A204.1 (cell line): ENCODE data around the gene PCDHGC5.

ENCODE experiments used
- FAIRE-seq: peaks from 2 replicates; lab custom pipeline; 2012; peaks lifted over from hg19 to GRCh38; lab: Jason Lieb, UNC

Gene PCDHGC5

DNA sequence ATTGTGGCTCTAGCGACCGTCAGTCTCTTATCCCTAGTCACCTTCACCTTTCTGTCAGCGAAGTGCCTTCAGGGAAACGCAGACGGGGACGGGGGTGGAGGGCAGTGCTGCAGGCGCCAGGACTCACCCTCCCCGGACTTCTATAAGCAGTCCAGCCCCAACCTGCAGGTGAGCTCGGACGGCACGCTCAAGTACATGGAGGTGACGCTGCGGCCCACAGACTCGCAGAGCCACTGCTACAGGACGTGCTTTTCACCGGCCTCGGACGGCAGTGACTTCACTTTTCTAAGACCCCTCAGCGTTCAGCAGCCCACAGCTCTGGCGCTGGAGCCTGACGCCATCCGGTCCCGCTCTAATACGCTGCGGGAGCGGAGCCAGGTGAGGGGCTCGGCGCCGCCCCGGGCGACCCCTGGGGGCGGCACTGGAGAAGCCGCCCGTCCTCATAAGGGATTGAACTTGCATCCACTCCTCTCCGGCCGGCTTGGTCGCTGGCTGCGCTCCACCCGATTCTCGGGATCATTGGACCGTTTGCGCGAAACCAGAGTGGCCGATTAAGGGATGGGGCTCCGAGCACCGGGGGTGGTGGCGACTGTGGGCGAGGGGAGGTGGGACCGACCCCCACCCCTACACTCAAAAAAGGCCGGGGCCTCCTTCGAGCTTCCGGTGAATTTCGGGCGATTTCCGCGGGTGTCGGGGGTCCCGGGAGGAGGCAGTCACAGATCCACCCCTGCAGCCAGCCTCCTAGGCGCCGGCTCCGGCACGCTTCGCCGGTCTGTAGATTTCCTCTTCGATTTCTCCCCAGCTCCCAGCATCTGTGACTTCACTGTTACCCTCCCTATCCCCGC lies 2.7 kb downstream of the PCDHGC5 start:
- FAIRE-seq: no peak

DNA sequence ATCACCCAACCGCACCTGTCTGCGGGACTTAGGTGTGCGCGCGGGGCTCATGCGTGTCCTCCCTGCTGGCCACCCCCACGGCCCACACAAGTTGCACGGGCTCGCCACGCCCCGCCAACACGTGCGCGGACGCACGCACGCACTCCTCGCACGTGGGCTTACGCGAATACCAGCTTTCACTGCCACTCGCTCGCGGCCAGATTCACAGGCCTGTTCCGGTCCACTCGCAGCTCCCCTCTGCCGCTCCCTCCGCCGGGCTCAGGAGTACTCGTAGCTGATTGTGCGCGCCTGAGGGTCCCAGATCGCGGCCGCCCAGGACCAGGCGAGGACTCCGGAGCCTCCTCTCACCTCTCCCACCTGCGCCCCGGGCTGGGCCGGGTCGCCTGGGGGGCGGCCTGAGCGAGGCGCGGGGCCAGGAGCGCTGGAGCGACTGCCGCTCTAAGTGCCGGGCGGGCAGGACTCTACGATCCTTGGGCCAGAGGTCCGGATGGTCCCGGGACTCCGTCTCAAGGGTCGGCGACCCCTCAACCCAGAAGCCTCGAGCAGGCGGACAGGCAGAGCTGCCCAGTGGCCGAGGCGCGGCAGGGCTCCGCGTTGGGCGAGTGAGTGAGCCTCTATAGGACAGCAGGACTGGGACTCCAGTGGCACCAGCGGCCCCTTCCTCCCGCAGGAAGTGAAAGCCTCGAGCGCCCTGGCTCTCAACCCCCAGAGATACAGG lies 3.4 kb downstream of the PCDHGC5 start:
- no peak for FAIRE-seq

DNA sequence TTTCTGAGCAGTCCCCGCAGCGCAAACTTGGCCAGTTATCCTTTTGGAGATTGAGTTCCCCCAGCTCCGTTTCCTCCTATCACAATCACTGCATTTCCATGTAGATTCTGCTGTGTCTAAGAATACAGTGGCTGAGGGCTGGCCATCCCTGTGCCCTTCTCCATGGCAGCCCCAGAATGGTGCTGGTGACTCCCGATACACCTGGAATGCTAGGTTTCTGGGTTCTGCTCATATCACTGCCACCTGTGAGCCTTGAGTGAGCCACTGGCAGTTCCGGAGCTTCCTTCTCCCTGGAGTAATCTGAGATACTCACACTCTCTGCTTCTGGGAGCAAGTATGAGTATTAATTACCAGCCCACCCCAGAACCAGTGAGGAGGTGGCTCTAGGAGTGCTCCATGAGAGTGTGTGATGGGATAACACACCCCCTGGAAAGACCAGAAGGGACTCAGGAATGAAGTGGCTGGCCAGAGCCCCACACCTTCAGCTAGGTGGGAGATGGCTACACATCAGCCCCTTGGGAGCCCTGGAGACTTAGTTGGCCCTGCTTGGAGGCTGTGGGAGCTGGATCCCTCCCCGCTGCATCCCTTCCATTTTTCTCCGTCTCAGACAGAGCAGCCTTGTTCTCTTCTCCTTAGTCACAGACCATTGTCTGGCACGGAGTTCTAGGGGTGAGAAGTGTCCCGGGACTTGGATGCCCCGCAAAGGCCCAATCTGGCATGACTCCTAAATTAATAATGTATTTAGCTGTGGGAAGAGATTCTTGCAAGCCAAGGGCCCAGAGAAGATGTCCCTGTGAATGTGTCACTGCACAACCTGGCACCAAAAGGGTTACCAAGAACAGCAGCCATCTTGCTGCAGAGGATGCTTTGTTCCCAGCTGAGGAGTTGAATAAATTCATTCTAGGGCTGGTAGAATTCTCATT lies 4.9 kb downstream of the PCDHGC5 start:
- FAIRE-seq: no peak

DNA sequence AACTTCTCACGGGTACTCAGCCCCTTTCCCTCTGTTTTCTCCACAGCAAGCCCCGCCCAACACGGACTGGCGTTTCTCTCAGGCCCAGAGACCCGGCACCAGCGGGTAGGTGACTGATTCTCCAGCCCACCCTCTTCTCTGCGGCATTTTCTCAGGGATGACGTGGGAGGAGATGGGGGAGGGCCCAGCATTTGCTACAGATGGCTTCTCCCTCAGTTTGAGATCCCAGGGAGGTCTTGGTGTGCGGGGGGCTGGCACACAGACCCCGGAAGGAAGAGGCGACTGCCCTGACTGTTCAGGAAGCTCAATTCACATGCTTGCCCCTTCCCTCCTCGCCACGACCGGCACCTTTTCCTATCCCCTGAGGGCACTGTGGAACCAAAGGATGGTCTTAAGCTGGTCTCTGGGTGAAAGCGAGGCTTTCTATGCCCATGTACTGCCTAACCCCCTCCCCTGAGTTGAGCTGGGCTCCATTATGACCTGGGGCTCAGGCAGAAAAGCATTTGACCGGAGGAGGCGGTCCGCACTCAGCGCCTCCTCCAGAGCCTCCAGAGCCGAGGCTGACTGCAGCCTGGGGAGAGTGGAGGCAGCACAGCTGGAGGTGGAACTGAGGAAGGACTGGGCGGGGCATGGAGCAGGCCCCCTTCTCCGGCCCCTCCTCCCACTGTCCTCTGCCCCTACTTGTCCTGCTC lies 6.0 kb downstream of the PCDHGC5 start:
- FAIRE-seq: no peak

DNA sequence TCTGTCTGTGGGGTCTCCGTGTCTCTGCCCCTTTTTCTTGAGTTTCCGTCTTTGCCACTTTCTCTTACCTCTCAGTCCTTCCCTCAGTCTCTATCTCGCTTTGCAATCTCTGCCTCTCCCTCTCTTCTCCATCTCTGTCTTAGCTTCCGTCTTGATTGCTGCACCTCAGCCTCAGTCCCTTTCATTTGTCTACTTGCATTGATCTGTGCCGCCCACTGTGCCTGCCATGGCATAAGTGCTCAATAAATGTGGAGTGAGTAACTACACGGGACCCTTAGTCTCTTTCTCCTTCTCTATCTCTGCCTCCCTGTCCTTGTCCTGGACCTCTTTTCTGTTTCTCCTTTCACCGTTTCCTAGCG lies 6.6 kb downstream of the PCDHGC5 start:
- no peak for FAIRE-seq

DNA sequence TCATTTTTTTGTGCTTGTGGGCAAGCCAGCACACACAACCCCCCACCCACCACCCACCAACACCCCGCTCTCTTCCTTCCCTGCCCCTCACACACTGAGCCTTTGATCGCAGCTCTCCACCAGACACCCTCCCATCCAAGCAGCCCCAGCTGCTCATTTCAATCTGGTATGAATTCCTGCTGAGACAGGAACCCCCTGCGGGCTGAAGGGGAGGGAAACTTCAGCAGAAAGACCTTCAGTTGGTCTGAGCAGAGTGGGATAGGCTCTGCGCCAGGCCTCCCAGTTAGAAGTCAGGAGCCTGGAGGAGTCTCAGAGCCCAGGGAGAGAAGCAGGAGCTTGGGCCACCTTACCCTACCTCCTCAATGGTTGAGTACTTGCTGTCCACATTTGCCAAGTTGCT lies 7.2 kb downstream of the PCDHGC5 start:
- no peak for FAIRE-seq

DNA sequence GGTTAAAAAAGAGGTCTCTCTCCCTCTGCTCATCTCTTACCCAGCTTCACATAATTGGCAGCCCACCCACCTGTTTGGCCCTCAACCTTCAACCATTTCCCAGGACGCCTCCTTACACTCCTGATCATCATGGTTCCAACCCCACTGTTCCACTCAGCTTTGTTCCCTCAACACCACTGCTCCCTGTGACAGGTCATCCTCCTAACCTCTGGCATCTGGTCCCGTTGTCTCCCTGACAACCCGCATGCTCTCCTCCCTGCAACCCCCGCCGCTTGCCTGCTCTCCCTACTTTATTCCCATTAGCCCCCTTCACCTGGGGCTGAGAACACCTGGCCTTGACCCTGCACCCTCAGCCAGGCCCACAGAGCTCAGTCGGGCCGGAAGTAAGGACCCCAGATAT lies 12.9 kb downstream of the PCDHGC5 start:
- no peak for FAIRE-seq

DNA sequence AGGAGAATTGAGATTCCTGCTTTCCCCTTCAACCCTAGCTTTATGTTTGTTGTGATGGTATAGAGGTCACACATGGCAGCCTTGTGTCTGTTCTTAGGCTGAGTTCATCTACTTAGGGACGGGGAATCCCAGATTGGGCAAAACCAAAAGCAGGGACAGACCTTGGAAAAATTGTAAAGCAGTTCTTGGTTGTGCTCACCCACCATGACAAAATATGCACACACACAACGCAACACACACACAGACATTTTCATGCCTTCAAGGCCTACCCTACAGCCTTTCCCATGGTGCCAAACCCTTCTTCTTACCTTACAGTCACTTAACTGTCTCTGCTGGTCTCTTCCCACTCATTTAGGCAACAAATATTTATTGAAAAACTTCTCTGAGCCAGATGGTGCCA lies 14.8 kb downstream of the PCDHGC5 start:
- no peak for FAIRE-seq

DNA sequence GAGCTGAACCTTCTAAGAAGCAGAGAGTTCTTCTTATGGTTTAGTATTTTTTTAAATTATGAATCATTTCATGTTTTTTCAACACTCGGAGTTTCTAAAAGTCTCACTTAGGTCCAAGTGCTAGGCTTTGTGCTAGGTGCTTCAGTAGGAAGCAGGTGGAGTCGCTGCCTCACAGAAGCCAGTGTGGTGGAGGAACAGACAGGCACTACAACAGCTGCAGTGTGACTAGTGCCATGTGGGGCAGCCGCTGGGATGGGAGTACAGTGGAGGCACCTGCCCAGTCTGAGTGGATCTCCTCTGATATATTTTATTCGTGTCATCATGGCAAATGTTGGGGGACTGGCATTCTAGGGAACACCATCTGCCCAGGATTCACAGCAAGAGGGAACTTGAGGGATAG lies 15.3 kb downstream of the PCDHGC5 start:
- no peak for FAIRE-seq

DNA sequence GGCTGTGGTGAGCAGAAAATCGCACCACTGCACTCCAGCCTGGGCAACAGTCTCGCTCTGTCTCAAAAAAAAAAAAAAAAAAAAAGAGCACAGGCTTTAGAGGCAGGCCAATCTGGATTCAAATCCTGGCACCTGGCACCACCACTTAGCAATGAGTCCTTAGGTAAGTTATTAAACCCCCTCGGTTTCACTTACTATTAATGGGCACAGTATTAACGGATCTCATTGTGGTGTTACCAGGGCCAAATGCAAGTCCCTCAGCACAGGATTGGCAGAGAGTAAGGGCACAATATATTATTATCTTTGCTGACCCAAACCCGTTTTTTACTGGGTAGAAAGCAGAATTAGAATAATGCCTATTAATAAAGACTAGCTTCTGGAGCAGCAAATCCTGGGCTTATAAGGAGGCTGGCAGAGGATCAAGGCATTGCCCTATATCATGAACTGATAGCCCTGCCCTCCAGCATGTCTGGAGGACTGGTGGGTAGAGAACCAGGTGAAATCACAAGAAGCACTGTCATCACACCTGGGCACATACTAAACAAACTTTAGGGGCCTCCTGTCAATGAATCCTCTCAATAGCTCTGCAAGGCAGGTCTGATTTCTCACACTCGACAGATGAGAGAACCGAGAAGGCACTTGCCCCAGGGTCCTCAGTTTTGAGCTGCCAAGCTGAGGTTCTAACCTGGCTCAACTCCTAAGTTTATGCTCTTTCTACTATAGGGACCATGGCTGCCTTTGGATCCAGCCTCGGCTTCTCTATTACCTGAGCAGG lies 17.7 kb downstream of the PCDHGC5 start:
- FAIRE-seq: no peak

DNA sequence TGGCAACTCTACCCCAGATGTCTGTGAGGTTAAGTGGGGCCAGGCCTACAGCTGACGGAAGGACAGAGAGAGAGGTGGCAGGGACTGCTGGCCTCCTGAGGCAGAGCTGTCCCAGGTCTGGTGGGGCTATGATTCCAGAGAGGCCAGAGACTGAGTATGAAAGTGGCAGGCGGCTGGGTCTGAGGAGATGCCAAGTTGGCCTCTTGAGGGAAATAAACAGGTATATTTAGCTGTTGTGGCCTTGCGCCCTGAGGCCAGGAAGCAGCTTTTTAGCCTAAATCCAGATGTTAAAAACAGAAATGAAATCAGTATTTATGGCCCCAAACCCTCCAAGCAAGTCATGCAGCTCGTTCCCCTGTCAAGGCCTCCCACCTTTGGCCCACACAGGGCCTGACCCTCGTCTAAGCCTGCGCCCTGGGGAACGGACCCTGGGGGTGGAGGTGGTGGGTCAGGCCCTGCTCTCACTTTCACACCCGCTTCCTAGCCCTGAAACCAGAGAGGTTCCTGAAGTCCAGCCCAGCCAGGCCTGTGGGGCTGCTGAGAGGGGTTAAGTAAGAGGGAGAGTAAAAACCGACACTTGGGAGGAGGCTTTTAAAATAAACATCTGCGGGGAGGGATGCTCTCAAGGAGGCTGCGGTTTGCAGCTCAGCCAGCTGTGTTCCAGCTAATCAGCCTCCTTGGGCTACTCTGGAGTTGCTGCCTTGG lies 18.7 kb downstream of the PCDHGC5 start:
- no peak for FAIRE-seq

DNA sequence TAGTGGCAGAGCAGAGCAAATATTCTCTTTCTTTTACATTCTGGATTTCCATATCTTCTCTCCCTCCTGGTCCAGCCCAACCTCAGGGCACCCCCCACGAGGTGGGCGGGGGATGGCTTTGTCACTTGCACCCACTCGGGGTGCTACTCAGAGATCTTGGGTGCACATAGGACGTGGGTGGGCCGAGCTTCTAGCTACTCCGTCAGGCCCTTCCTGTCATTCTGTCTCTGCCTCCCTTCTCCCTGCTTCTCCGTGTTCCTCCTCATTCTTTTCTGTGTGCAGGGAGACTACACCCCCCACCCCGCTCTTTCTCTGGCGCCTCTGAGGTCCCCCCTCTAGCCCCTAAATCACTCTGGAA lies 19.5 kb downstream of the PCDHGC5 start:
- no peak for FAIRE-seq

DNA sequence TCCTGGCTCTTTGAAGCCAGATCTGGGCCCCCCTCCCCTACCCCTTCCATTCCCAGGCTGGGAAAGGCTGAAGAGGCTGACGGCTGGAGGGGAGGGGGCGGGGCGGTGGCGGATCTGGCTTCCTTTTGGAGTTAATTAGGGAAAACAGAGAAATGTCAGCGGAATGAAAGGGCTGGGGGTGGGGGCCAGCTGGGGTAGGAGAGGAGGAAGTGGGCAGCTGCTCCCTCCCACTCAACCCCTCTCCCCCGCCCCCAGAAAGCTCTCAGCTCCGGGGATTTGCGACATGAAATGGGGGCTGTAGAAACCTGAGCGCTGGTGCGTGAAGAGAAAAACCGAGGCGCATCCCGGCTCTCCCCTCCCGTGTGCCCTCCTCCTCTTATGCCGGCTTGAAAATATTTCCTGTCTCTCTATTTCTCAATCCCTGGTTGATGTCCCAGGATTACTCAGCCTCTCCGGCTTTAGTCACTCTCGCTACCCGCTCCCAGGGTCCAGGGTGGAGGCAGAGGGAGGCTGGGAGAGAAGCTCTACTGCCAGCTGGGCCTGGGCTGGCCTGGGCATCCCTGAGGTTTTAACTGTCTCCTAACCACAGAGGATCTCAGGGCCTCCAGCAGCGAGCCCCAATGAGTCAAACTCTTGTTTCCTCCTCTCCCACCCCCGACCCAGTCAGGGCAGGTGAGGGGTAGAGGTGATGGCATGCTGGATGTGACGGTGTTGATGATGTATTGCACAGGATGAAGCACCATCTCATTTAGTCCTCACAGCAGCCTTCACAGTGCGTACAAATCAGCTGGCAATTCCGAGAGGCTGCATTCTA lies 20.1 kb downstream of the PCDHGC5 start:
- FAIRE-seq: no peak

DNA sequence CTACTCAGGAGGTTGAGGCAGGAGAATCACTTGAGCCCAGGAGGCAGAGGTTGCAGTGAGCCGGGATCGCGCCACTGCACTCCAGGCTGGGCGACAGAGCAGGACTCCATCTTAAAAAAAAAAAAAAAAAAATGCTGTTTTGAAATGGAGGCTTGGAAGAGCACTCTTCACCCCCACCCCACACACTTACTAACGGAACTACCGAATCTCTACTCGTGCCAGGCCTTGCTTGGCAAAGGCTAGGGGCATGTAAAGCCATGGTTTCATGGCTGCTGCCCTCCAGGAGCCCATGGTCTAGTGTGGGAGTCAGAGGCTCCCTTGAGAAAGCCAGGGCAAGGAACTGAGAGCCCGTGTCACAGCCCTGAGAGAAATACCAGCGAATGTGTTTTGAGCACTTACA lies 21.3 kb downstream of the PCDHGC5 start:
- no peak for FAIRE-seq

DNA sequence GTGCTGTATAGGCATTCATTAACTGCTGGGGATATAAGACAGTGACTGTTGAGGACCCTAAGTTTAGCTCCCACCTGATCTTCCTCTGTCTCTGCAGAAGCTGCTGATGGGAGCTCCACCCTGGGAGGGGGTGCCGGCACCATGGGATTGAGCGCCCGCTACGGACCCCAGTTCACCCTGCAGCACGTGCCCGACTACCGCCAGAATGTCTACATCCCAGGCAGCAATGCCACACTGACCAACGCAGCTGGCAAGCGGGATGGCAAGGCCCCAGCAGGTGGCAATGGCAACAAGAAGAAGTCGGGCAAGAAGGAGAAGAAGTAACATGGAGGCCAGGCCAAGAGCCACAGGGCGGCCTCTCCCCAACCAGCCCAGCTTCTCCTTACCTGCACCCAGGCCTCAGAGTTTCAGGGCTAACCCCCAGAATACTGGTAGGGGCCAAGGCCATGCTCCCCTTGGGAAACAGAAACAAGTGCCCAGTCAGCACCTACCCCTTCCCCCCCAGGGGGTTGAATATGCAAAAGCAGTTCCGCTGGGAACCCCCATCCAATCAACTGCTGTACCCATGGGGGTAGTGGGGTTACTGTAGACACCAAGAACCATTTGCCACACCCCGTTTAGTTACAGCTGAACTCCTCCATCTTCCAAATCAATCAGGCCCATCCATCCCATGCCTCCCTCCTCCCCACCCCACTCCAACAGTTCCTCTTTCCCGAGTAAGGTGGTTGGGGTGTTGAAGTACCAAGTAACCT lies 22.1 kb downstream of the PCDHGC5 start:
- no peak for FAIRE-seq

DNA sequence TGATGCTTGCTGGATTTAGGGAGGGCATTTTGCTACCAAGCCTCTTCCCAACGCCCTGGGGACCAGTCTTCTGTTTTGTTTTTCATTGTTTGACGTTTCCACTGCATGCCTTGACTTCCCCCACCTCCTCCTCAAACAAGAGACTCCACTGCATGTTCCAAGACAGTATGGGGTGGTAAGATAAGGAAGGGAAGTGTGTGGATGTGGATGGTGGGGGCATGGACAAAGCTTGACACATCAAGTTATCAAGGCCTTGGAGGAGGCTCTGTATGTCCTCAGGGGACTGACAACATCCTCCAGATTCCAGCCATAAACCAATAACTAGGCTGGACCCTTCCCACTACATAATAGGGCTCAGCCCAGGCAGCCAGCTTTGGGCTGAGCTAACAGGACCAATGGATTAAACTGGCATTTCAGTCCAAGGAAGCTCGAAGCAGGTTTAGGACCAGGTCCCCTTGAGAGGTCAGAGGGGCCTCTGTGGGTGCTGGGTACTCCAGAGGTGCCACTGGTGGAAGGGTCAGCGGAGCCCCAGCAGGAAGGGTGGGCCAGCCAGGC lies 23.0 kb downstream of the PCDHGC5 start:
- FAIRE-seq: no peak

DNA sequence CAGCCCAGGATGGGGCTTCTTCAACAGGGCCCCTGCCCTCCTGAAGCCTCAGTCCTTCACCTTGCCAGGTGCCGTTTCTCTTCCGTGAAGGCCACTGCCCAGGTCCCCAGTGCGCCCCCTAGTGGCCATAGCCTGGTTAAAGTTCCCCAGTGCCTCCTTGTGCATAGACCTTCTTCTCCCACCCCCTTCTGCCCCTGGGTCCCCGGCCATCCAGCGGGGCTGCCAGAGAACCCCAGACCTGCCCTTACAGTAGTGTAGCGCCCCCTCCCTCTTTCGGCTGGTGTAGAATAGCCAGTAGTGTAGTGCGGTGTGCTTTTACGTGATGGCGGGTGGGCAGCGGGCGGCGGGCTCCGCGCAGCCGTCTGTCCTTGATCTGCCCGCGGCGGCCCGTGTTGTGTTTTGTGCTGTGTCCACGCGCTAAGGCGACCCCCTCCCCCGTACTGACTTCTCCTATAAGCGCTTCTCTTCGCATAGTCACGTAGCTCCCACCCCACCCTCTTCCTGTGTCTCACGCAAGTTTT lies 23.6 kb downstream of the PCDHGC5 start:
- FAIRE-seq: no peak

DNA sequence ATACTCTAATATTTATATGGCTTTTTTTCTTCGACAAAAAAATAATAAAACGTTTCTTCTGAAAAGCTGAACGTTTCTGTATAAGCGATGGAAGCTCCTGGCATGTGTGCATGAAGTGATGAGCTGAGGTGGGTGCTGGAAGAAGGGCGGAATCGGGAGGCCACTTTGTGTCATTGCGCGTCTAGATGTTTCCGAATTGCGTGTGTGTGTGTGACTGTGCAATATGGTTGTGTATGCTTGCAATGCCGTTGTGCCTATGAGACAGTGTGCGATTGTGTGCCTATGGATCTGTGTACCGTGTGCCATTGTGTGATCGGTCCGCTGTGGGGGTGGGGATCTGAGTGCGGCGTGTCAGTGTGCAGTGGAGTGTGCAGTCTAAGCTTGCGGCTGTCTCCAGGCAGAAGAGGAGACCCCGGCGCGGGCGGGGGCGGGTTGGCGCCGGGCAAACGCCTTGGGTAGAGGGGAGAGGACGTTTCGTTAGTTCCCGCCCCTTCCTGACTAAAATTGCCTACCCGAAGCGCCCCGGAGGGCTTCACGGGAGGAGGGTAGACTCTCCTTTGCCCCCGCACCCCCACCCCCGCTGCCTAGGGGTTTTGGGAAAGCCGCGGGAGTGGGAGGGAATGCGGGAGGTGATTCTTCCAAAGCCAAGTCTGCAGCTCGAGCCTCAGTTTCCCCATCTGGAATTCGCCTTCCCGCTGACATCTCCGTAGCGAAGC lies 24.2 kb downstream of the PCDHGC5 start:
- no peak for FAIRE-seq
